ENCODE results near the gene FOXP4. TPM values are rescaled to one million over a fixed set of nuclear protein-coding genes. Genes with fewer than 3 reads are reported as not detected.

The FOXP4 gene
- polyA plus RNA-seq, 1 experiment, result 1.9 TPM

GRCh38 chr6:41519745-41520699, 26.2 kb upstream of the FOXP4 start:
- TF ChIP-seq CTCF (IDR thresholded peaks at IDR 0.05; ENCODE audit: low read depth, low read length), result no peak
- CTCF ChIA-PET, result interaction anchor here (1.0 to 1.6 kb wide), 2 partner anchors 82 to 96 kb away, joined by 4 read pairs; no protein-coding TSS in a partner anchor
- peaks cover 23% of the 10 kb centered on the region for H3K27me3 ChIP-seq (ENCODE audit: control insufficient read depth, insufficient read depth, low read length)
- no peak for DNase-seq (ENCODE audit: low read depth, low spot score)
- no peak overlapping the region for H3K4me3 ChIP-seq (ENCODE audit: low read depth, low read length)
- POLR2A ChIA-PET, result interaction anchor here (0.6 to 0.7 kb wide), 2 partner anchors 15 to 89 kb away, joined by 3 to 5 read pairs; no protein-coding TSS in a partner anchor
- H3K9me3 ChIP-seq (ENCODE audit: control insufficient read depth, insufficient read depth, low read length), result no peaks in the 10 kb centered on the region
- no peak overlapping the region for H3K27ac ChIP-seq (ENCODE audit: low read depth, low read length)

DNA sequence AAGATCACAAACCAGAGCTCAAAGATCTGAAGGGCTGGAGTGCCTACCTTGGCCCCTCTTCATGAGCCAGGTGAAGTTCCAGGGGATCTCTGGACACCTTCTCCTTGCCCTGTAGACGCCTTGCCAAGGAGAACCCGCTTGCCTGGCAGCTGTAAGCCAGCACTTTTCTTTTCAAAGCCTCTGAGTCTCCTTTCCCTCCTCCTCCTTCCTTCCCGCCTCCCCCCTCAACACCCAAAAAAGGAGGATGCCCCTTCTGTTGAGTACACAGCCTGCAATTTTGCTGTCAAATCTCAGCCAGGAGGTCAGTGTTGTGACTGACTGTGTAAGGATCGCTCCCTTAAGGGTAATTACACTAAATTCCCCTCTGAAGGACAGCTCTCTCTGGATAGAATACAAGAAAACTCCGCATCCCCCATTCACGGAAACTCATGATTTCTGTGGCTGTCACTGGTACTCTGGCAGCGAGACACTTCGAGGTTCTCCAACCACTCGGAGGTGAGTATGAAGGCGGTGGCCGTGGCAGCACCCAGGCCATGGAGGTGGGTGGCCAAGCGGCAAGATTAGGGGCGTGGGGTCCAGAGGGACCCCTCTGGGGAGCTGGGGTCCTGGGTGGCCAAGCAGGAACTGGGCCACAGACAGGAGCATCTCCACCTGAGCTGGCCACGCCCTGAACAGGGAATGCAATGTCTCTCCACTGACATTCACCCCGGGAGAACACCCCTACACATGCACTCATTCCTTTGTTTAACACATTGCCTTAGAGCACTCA, 23.2 kb upstream of the FOXP4 start:
- CTCF ChIA-PET, result no interaction called here
- Histone ChIP-seq H3K27ac (ENCODE audit: low read depth, low read length) (no peak overlapping the region), H3K9me3 (ENCODE audit: control insufficient read depth, insufficient read depth, low read length) (no peaks in the 10 kb centered on the region), H3K27me3 (ENCODE audit: control insufficient read depth, insufficient read depth, low read length) (peaks cover 23% of the 10 kb centered on the region), H3K4me3 (ENCODE audit: low read depth, low read length) (no peak overlapping the region)
- DNase-seq (ENCODE audit: low read depth, low spot score), result no peak
- POLR2A ChIA-PET, result no interaction called here
- TF ChIP-seq CTCF (IDR thresholded peaks at IDR 0.05; ENCODE audit: low read depth, low read length), result no peak

- POLR2A ChIA-PET, result no interaction called here
- no peak for DNase-seq (ENCODE audit: low read depth, low spot score)
- Histone ChIP-seq H3K9me3 (ENCODE audit: control insufficient read depth, insufficient read depth, low read length) (no peaks in the 10 kb centered on the region), H3K27me3 (ENCODE audit: control insufficient read depth, insufficient read depth, low read length) (peaks cover 23% of the 10 kb centered on the region), H3K27ac (ENCODE audit: low read depth, low read length) (no peak overlapping the region), H3K4me3 (ENCODE audit: low read depth, low read length) (no peak overlapping the region)
- CTCF ChIA-PET, result no interaction called here
- TF ChIP-seq CTCF (IDR thresholded peaks at IDR 0.05; ENCODE audit: low read depth, low read length), result no peak
These were observed 22.1 kb upstream of the FOXP4 start for GRCh38 chr6:41523915-41524633.

DNA sequence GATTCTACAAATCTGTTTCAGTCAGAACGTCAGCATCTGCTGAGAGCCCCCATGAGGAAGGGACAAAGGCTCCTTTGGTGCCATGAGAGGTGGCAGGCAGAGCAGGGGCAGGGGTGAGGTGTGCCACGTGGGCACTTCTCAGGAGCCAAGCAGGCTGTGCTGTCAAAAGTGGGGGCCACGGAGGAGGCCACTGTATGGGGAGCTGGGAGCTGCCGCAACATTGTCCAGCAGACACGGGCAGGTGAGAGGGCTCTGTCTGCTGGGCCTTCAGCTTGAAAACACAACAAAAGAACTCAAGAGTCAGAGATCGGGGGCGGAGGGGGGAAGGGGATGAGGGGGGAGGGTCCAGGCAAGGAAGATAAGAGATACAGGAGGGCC, 21.6 kb upstream of the FOXP4 start:
- no peak for TF ChIP-seq CTCF (IDR thresholded peaks at IDR 0.05; ENCODE audit: low read depth, low read length)

More for the DNA sequence above, 21.6 kb upstream of the FOXP4 start:
- CTCF ChIA-PET, result no interaction called here
- DNase-seq (ENCODE audit: low read depth, low spot score), result no peak
- Histone ChIP-seq H3K27ac (ENCODE audit: low read depth, low read length) (no peak overlapping the region), H3K4me3 (ENCODE audit: low read depth, low read length) (no peak overlapping the region), H3K27me3 (ENCODE audit: control insufficient read depth, insufficient read depth, low read length) (peaks cover 23% of the 10 kb centered on the region), H3K9me3 (ENCODE audit: control insufficient read depth, insufficient read depth, low read length) (no peaks in the 10 kb centered on the region)
- POLR2A ChIA-PET, result no interaction called here
